Caco-2 (cell line): ENCODE data around the gene GRK2. TPM values are rescaled to one million over a fixed set of nuclear protein-coding genes. Genes with fewer than 3 reads are reported as not detected.

Experiments
- BruUV-seq: library from RNA; stranded (reverse); fragments of 400-500 nt; replicated peaks from 2 replicates; lab custom pipeline; 2021; lab: Mats Ljungman, UMichigan
- CTCF ChIA-PET: fragments of 300-600 bp; sonication (Branson Sonifier 250); formaldehyde crosslinking; loops from one replicate; lab custom pipeline; 2022; ENCODE audit warnings: antibody characterized with exemption; lab: Charles Lee
- POLR2A ChIA-PET: fragments of 300-600 bp; sonication (Branson Sonifier 250); formaldehyde crosslinking; loops from one replicate; lab custom pipeline; 2022; ENCODE audit warnings: antibody characterized with exemption; lab: Charles Lee
- DNase-seq, 2 experiments: peaks; one replicate each; pipeline versions ENCODE4 v3.0.0 to v3.0.0-alpha.2; 2020 to 2022
- H3K27me3 ChIP-seq: replicated peaks from 2 replicates; pipeline ENCODE4 v1.6.0; 2011; ENCODE audit warnings: low read length; ENCODE audit not compliant: control insufficient read depth, insufficient read depth
- H3K36me3 ChIP-seq: 2 replicates; pipeline ENCODE4 v1.5.1; 2011; ENCODE audit warnings: low read length; ENCODE audit not compliant: control insufficient read depth, insufficient read depth
- H3K4me1 ChIP-seq: fragments of 250-450 bp; sonication (Bioruptor Pico); 2 replicates; pipeline ENCODE4 v1.5.1; 2020; ENCODE audit warnings: mild to moderate bottlenecking
- H3K4me3 ChIP-seq: 2 replicates; pipeline ENCODE4 v1.5.1; 2011; ENCODE audit warnings: low read depth, mild to moderate bottlenecking, control low read depth, low read length
- H3K9me3 ChIP-seq: fragments of 250-450 bp; sonication (Bioruptor Pico); 2 replicates; pipeline ENCODE4 v1.5.1; 2020; ENCODE audit warnings: mild to moderate bottlenecking, moderate library complexity
- H3K27ac Mint-ChIP-seq: one replicate; pipeline ENCODE4 v1.8.0; 2022; ENCODE audit warnings: mixed read lengths; ENCODE audit not compliant: unreplicated experiment
- H3K27me3 Mint-ChIP-seq: one replicate; pipeline ENCODE4 v1.8.0; 2022; ENCODE audit warnings: mixed read lengths; ENCODE audit not compliant: insufficient read depth, unreplicated experiment
- H3K36me3 Mint-ChIP-seq: one replicate; pipeline ENCODE4 v1.8.0; 2022; ENCODE audit warnings: mild to moderate bottlenecking, mixed read lengths; ENCODE audit not compliant: insufficient read depth, unreplicated experiment
- H3K4me1 Mint-ChIP-seq: one replicate; pipeline ENCODE4 v1.8.0; 2022; ENCODE audit warnings: low read depth, mixed read lengths; ENCODE audit not compliant: unreplicated experiment
- H3K4me3 Mint-ChIP-seq: one replicate; pipeline ENCODE4 v1.8.0; 2022; ENCODE audit warnings: mild to moderate bottlenecking, moderate library complexity, mixed read lengths; ENCODE audit not compliant: unreplicated experiment
- H3K9me3 Mint-ChIP-seq: one replicate; pipeline ENCODE4 v1.8.0; 2022; ENCODE audit warnings: mixed read lengths; ENCODE audit not compliant: unreplicated experiment
- CTCF ChIP-seq, 2 experiments: fragments of 200-600 bp in 1 of 2; IDR thresholded peaks; 1 replicate in 1 of 2; 2 replicates in 1 of 2; pipeline versions ENCODE4 v1.5.1 to v1.8.0; 2011 to 2022; ENCODE audit warnings: antibody characterized with exemption in 1 of 2, control low read depth in 1 of 2, inconsistent platforms in 1 of 2, low read depth in 1 of 2, low read length in 1 of 2, mild to moderate bottlenecking in 1 of 2, moderate library complexity in 1 of 2; ENCODE audit not compliant: insufficient read depth in 1 of 2, severe bottlenecking in 1 of 2, unreplicated experiment in 1 of 2
- intact Hi-C: fragments of 100-400 bp; cut with micrococcal nuclease; formaldehyde crosslinking; loops from one replicate; pipeline ENCODE4 v1.10.0; 2022; ENCODE audit not compliant: unreplicated experiment
- total RNA-seq: library from RNA; stranded (reverse); gene quantifications from 2 replicates; pipeline ENCODE4 v1.2.3, GENCODE V29; 2022

Gene GRK2
- total RNA-seq, 1 experiment from 2014 or later, result 120 TPM

GRCh38 chr11:67322049-67322448, 55.8 kb downstream of the GRK2 start:
- H3K4me1 ChIP-seq, result 0 out of 2 replicates have a peak, but pooled peaks cover 4% of the 10 kb centered on the region
- no peak overlapping the region for H3K27ac Mint-ChIP-seq
- ChIA-PET POLR2A (no interaction called here), CTCF (interaction anchor here (0.8 to 1.5 kb wide), 4 partner anchors 24 to 60 kb away, joined by 4 read pairs; no protein-coding TSS in a partner anchor)
- no peaks in the 10 kb centered on the region for H3K9me3 Mint-ChIP-seq
- no peak for TF ChIP-seq CTCF (IDR thresholded peaks at IDR 0.05; ENCODE audit: insufficient read depth in 1 of 2, low read depth in 1 of 2, low read length in 1 of 2, severe bottlenecking in 1 of 2, unreplicated experiment in 1 of 2)
- peaks cover 14% of the 10 kb centered on the region for H3K36me3 Mint-ChIP-seq
- H3K27me3 ChIP-seq, result no peaks in the 10 kb centered on the region
- no peak overlapping the region for H3K4me3 ChIP-seq
- no peaks in the 10 kb centered on the region for H3K9me3 ChIP-seq
- DNase-seq, result no peak
- intact Hi-C loops, result no loop called here
- H3K36me3 ChIP-seq, result no peaks in the 10 kb centered on the region
- H3K4me1 Mint-ChIP-seq, result no peaks in the 10 kb centered on the region
- H3K4me3 Mint-ChIP-seq, result no peak overlapping the region
- H3K27me3 Mint-ChIP-seq, result no peaks in the 10 kb centered on the region
- BruUV-seq, result no TSS peak

DNA sequence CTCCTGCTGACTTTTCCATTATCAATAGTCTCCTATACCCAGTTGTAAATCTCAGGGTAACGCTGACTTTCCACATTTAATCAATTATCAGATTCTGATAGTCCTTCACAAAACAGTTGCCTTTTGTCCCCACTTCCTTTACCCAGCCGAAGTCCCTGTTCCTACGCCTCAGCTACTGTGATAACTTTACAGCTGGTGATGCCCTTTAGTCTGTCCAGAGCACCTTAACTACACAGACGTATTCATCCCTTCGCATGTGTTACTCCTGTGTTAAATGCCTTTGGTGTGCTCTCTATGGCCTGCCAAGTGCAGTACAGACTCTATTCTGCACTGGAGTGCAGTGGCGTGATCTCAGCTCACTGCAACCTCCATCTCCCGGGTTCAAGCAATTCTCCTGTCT, 57.3 kb downstream of the GRK2 start:
- CTCF ChIA-PET, result interaction anchor here (0.7 to 1.5 kb wide), 3 partner anchors 28 to 57 kb away, joined by 3 to 4 read pairs (median 4); partner anchors contain the start of gene GRK2
- Mint-ChIP-seq H3K9me3 (no peaks in the 10 kb centered on the region), H3K27me3 (no peaks in the 10 kb centered on the region), H3K4me3 (no peak overlapping the region), H3K36me3 (peaks cover 5% of the 10 kb centered on the region), H3K27ac (no peak overlapping the region), H3K4me1 (no peaks in the 10 kb centered on the region)
- Histone ChIP-seq H3K4me3 (no peak overlapping the region), H3K9me3 (0 out of 2 replicates have a peak, but pooled peaks cover 3% of the 10 kb centered on the region), H3K4me1 (0 out of 2 replicates have a peak, but pooled peaks cover 2% of the 10 kb centered on the region), H3K27me3 (no peaks in the 10 kb centered on the region), H3K36me3 (no peaks in the 10 kb centered on the region)
- intact Hi-C loops, result no loop called here
- DNase-seq, result no peak
- BruUV-seq, result no TSS peak
- TF ChIP-seq CTCF (IDR thresholded peaks at IDR 0.05; ENCODE audit: insufficient read depth in 1 of 2, low read depth in 1 of 2, low read length in 1 of 2, severe bottlenecking in 1 of 2, unreplicated experiment in 1 of 2), result no peak
- POLR2A ChIA-PET, result no interaction called here

DNA sequence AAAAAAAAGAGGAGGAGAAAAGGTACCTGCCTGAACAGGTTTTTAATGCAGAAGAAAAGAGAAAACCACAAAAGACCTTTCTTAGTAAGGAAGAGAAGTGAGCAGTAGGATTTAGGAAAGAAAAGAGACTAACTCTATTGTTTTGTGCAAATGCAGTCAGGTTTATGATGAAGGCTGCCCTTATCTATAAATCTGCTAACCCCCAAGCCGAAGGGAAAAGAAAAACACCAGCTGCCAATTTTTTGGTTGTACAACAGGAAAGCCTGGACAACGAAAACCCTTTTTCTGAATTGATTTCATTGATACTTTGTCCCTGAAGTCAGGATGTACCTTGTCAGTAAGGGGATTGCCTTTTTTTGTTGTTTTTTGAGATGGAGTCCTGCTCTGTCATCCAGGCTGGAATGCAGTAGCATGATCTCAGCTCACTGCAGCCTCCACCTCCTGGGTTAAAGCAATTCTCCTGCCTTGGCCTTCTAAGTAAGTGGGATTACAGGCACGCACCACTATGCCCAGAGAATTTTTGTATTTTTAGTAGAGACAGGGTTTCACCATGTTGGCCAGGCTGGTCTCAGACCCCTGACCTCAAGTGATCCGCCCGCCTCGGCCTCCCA, 65.9 kb downstream of the GRK2 start:
- Mint-ChIP-seq H3K36me3 (no peaks in the 10 kb centered on the region), H3K4me1 (no peaks in the 10 kb centered on the region), H3K9me3 (no peaks in the 10 kb centered on the region), H3K27ac (no peak overlapping the region), H3K4me3 (no peak overlapping the region), H3K27me3 (no peaks in the 10 kb centered on the region)
- Histone ChIP-seq H3K9me3 (0 out of 2 replicates have a peak, but pooled peaks cover 2% of the 10 kb centered on the region), H3K36me3 (no peaks in the 10 kb centered on the region), H3K4me1 (no peaks in the 10 kb centered on the region), H3K27me3 (no peaks in the 10 kb centered on the region), H3K4me3 (no peak overlapping the region)
- TF ChIP-seq CTCF (IDR thresholded peaks at IDR 0.05; ENCODE audit: insufficient read depth in 1 of 2, low read depth in 1 of 2, low read length in 1 of 2, severe bottlenecking in 1 of 2, unreplicated experiment in 1 of 2), result no peak
- no peak for DNase-seq
- BruUV-seq, result no TSS peak
- intact Hi-C loops, result no loop called here
- ChIA-PET POLR2A (no interaction called here), CTCF (interaction anchor here (1.4 to 1.5 kb wide), 2 partner anchors 13 to 15 kb away, joined by 3 to 4 read pairs; no protein-coding TSS in a partner anchor)

Other genes starting within 250 kb of the GRK2 start
- 0.23 and 0.82 TPM in 2 replicates for gene SYT12, start 243.3 kb upstream of the GRK2 start, total RNA-seq
- 14.2 and 17.1 TPM in 2 replicates for gene RHOD, start 209.6 kb upstream of the GRK2 start, total RNA-seq
- gene KDM2A, start 147.2 kb upstream of the GRK2 start, total RNA-seq, result 122 and 134 TPM in 2 replicates
- gene ANKRD13D, start 22.8 kb downstream of the GRK2 start, total RNA-seq, result 83.3 and 88.6 TPM in 2 replicates
- 81.2 and 89.6 TPM in 2 replicates for gene SSH3, start 37.1 kb downstream of the GRK2 start, total RNA-seq
- gene POLD4, start 87.1 kb downstream of the GRK2 start, total RNA-seq, result 29.8 and 30.8 TPM in 2 replicates
- 4.5 and 5.8 TPM in 2 replicates for gene CLCF1, start 107.1 kb downstream of the GRK2 start, total RNA-seq
- gene RAD9A, start 125.5 kb downstream of the GRK2 start, total RNA-seq, result 55.1 and 63.5 TPM in 2 replicates
- 384 and 389 TPM in 2 replicates for gene PPP1CA, start 135.4 kb downstream of the GRK2 start, total RNA-seq
- gene TBC1D10C, start 137.6 kb downstream of the GRK2 start, total RNA-seq, result 0.26 TPM in 1 of 2 replicates, not detected in the other
- gene CARNS1, start 149.2 kb downstream of the GRK2 start, total RNA-seq, result 0.09 and 0.28 TPM in 2 replicates
- 109 and 116 TPM in 2 replicates for gene RPS6KB2, start 162.0 kb downstream of the GRK2 start, total RNA-seq
- 0.27 TPM in 1 of 2 replicates, not detected in the other for gene PTPRCAP, start 171.2 kb downstream of the GRK2 start, total RNA-seq
- gene CORO1B, start 177.0 kb downstream of the GRK2 start, total RNA-seq, result 172 and 176 TPM in 2 replicates
- gene GPR152, start 186.3 kb downstream of the GRK2 start, total RNA-seq, result not detected in 2 replicates
- not detected in 2 replicates for gene CABP4, start 188.9 kb downstream of the GRK2 start, total RNA-seq
- gene TMEM134, start 202.8 kb downstream of the GRK2 start, total RNA-seq, result 47.9 and 52.2 TPM in 2 replicates
- gene AIP, start 216.6 kb downstream of the GRK2 start, total RNA-seq, result 110 and 112 TPM in 2 replicates
- 65.0 and 78.3 TPM in 2 replicates for gene PITPNM1, start 238.9 kb downstream of the GRK2 start, total RNA-seq
- 96.1 and 99.4 TPM in 2 replicates for gene CDK2AP2, start 241.7 kb downstream of the GRK2 start, total RNA-seq